ENCODE measurements around the gene SUPT5H. TPM values are rescaled to one million over a fixed set of nuclear protein-coding genes. Genes with fewer than 3 reads are reported as not detected.
"Not testable (repeated sequence)": the region's sequence is repeated elsewhere in the genome, so short reads cannot be mapped to it uniquely, and the experiment has no call there.

The SUPT5H gene
- total RNA-seq, 1 experiment from 2014 or later, result 122 TPM

GRCh38 chr19:39474139-39474620 is 28.8 kb downstream of the SUPT5H start:
- Mint-ChIP-seq H3K4me1 (ENCODE audit: insufficient read depth, unreplicated experiment) (no peaks in the 10 kb centered on the region), H3K27ac (ENCODE audit: low read depth, unreplicated experiment) (no peak overlapping the region), H3K4me3 (ENCODE audit: unreplicated experiment) (no peak overlapping the region), H3K27me3 (ENCODE audit: insufficient read depth, unreplicated experiment) (no peaks in the 10 kb centered on the region), H3K36me3 (ENCODE audit: insufficient read depth, unreplicated experiment) (peaks cover 67% of the 10 kb centered on the region), H3K9me3 (ENCODE audit: unreplicated experiment) (no peaks in the 10 kb centered on the region)
- BruUV-seq (replicated peaks), result no TSS peak
- TF ChIP-seq, protein P1, sequence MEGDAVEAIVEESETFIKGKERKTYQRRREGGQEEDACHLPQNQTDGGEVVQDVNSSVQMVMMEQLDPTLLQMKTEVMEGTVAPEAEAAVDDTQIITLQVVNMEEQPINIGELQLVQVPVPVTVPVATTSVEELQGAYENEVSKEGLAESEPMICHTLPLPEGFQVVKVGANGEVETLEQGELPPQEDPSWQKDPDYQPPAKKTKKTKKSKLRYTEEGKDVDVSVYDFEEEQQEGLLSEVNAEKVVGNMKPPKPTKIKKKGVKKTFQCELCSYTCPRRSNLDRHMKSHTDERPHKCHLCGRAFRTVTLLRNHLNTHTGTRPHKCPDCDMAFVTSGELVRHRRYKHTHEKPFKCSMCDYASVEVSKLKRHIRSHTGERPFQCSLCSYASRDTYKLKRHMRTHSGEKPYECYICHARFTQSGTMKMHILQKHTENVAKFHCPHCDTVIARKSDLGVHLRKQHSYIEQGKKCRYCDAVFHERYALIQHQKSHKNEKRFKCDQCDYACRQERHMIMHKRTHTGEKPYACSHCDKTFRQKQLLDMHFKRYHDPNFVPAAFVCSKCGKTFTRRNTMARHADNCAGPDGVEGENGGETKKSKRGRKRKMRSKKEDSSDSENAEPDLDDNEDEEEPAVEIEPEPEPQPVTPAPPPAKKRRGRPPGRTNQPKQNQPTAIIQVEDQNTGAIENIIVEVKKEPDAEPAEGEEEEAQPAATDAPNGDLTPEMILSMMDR (IDR thresholded peaks at IDR 0.05; ENCODE audit: unreplicated experiment), result peak; percentile 86
- POLR2A ChIA-PET, result interaction anchor here (1.3 kb wide), 1 partner anchor 38 kb away, joined by 3 read pairs; the partner anchor contains the start of gene RPS16
- CTCF ChIA-PET, result interaction anchor here (0.6 to 4.7 kb wide), 38 partner anchors 8 to 404 kb away, joined by 3 to 41 read pairs (median 4); partner anchors contain the start of genes DLL3, EID2, EID2B and RPS16
- DNase-seq (ENCODE audit: unreplicated experiment), result peak; percentile 46
- intact Hi-C loops (cut with micrococcal nuclease), result loop anchor here (1.0 kb wide), 1 partner anchor 58 kb away; the partner anchor contains the start of gene EID2B

DNA sequence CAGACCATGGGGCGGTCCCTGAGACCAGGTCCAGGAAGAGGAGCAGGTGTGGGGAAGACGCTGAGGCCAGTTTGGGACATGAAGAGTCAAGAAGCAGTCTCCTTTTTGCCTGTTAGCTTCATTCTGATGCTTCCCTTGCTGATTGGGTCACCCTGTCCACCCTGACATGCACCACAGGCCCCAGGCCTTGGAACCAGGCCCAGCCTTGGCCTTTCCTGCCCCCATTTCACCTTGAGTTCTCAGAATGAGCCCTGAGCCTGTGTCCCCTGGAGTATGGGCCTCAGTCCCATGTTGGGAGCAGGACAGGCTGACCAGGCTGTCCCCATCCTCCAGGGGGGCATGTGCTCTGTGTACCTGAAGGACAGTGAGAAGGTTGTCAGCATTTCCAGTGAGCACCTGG is 30.4 kb downstream of the SUPT5H start:
- no peak overlapping the region for H3K27ac Mint-ChIP-seq (ENCODE audit: low read depth, unreplicated experiment)
- no peak for DNase-seq (ENCODE audit: unreplicated experiment)
- BruUV-seq (replicated peaks), result no TSS peak
- peaks cover 62% of the 10 kb centered on the region for H3K36me3 Mint-ChIP-seq (ENCODE audit: insufficient read depth, unreplicated experiment)
- H3K4me3 Mint-ChIP-seq (ENCODE audit: unreplicated experiment), result no peak overlapping the region
- TF ChIP-seq, protein P1 (IDR thresholded peaks at IDR 0.05; ENCODE audit: unreplicated experiment), result no peak
- no peaks in the 10 kb centered on the region for H3K9me3 Mint-ChIP-seq (ENCODE audit: unreplicated experiment)
- H3K4me1 Mint-ChIP-seq (ENCODE audit: insufficient read depth, unreplicated experiment), result peaks cover 8% of the 10 kb centered on the region
- ChIA-PET CTCF (interaction anchor here (0.6 to 4.7 kb wide), 6 partner anchors 8 to 281 kb away, joined by 3 to 41 read pairs (median 4); partner anchors contain the start of gene EID2B), POLR2A (interaction anchor here (0.7 kb wide), 1 partner anchor 40 kb away, joined by 3 read pairs; no protein-coding TSS in a partner anchor)
- no peaks in the 10 kb centered on the region for H3K27me3 Mint-ChIP-seq (ENCODE audit: insufficient read depth, unreplicated experiment)
- intact Hi-C loops (cut with micrococcal nuclease), result no loop called here

- DNase-seq (ENCODE audit: unreplicated experiment); H3K27ac Mint-ChIP-seq (ENCODE audit: low read depth, unreplicated experiment); CTCF ChIA-PET; POLR2A ChIA-PET; BruUV-seq (replicated peaks); H3K4me3 Mint-ChIP-seq (ENCODE audit: unreplicated experiment); H3K27me3 Mint-ChIP-seq (ENCODE audit: insufficient read depth, unreplicated experiment); H3K9me3 Mint-ChIP-seq (ENCODE audit: unreplicated experiment); intact Hi-C loops (cut with micrococcal nuclease): not testable (repeated sequence)
- Mint-ChIP-seq H3K4me1 (ENCODE audit: insufficient read depth, unreplicated experiment) (peaks cover 15% of the 10 kb centered on the region), H3K36me3 (ENCODE audit: insufficient read depth, unreplicated experiment) (peaks cover 39% of the 10 kb centered on the region)
Observed at GRCh38 chr19:39479319-39479801, 34.0 kb downstream of the SUPT5H start.

GRCh38 chr19:39479916-39480315 is 34.5 kb downstream of the SUPT5H start:
- no TSS peak for BruUV-seq (replicated peaks)
- H3K27ac Mint-ChIP-seq (ENCODE audit: low read depth, unreplicated experiment), result peak overlapping the region; percentile 91
- ChIA-PET POLR2A (interaction anchor here (0.6 to 2.1 kb wide), 10 partner anchors 29 to 75 kb away, joined by 3 to 14 read pairs (median 4); partner anchors contain the start of genes EID2, EID2B, RPS16 and SUPT5H), CTCF (interaction anchor here (0.7 kb wide), 1 partner anchor 291 kb away, joined by 3 read pairs; no protein-coding TSS in a partner anchor)
- peaks cover 15% of the 10 kb centered on the region for H3K4me1 Mint-ChIP-seq (ENCODE audit: insufficient read depth, unreplicated experiment)
- no peaks in the 10 kb centered on the region for H3K27me3 Mint-ChIP-seq (ENCODE audit: insufficient read depth, unreplicated experiment)
- no peak for DNase-seq (ENCODE audit: unreplicated experiment)
- peaks cover 38% of the 10 kb centered on the region for H3K36me3 Mint-ChIP-seq (ENCODE audit: insufficient read depth, unreplicated experiment)
- TF ChIP-seq, protein P1 (IDR thresholded peaks at IDR 0.05; ENCODE audit: unreplicated experiment), result no peak
- H3K4me3 Mint-ChIP-seq (ENCODE audit: unreplicated experiment), result peak overlapping the region; percentile 88
- H3K9me3 Mint-ChIP-seq (ENCODE audit: unreplicated experiment), result no peaks in the 10 kb centered on the region
- intact Hi-C loops (cut with micrococcal nuclease), result no loop called here
